Measurements from ENCODE around the gene MAP4K4.

The MAP4K4 gene

DNA sequence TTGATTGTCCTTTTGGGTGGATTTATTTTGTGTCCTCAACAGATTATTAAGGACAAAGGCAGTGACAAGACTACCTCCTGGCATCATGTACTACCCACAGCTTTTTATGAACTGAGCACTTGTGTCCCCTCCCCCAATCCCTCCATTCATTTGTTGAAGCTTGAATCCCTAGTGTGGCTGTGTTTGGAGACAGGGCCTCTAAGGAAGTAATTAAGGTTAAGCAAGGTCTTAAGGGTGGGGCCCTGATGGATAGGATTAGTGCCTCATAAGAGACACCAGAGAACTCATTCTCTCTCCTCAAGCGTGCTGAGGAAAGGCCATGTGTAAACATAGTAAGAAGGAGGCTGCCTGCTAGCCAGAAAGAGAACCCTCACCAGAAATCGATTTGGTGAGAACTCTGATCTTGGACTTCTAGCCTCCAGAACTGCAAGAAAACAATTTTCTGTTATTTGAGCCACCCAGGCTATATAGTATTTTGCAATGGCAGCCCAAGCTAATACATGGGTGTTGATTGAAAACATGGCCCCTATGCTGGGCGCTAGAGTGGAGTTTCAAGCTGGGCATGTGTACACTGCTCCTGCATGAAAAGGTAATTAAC is 3.4 kb upstream of the MAP4K4 start:
- DNase-seq = no peak

DNA sequence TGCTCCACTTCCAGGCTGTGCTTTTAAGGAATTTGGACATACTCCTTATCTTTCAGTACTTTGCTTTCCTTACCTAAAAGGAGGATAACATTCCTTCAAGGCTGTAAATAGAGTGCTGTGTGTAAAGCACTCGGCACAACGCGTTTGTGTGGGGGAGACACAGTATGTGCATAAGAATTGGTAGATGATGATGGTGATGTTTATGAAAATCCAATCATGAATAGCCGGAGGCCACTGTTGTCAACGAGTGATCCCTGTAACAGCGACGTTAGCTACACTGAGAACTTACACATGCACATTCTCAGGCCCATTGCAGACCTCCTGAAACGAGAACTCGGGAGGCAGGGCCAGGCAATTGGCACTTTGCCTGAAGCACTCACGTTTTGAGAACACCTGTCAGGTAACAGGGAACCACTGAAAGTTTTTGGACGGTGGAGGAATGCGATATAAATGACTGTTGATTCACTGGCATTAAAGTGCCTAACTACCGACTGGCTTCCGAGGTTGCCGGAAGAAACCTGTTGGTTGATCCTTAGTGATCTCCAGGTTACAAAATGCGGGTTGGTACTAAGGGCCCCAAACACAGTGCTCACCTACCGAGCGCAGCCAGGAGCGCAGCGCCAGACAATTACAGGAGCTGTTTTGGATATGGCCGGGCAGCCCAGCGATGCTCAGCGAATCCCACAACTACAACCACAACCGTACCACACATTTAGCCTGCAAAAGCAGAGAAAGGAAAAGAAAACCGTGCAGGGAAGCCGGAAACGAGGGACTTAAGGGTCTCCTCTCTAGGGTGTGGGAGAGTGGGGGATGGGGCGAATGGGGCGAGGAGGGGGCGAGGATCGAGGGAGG is 1.0 kb upstream of the MAP4K4 start:
- no peak for DNase-seq

DNA sequence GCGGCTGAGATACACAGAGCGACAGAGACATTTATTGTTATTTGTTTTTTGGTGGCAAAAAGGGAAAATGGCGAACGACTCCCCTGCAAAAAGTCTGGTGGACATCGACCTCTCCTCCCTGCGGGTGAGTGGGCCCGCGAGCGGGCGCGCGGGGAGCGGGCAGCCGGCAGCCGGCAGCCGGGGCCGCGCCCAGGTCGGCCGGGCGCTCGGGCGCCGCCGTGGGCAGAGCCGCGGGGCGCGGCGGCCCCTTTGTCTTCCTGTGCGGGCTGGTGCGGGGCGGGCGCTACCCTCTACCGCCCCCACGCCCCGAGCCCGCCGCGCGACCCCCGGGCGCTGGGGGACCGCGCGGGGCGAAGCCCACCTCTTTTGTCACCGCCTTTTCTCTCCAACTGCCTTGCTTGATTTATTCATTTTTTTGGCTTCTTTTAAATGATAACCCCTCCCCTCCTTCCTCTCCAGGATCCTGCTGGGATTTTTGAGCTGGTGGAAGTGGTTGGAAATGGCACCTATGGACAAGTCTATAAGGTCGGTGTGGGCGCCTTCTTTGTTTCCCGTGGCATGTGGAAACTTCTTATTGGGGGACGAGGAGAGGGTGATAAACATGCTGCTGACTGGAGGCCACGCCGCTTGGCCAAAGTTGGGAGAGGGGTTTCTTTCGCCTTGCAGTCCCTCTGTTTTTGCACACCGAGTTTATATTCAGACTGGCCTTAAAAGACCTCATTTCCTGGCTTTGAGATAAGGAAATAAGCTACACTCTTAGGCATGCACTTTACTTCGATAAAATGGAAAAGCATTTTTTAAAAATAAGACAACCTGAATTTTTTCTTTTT is 722 bp downstream of the MAP4K4 start:
- no peak for DNase-seq

DNA sequence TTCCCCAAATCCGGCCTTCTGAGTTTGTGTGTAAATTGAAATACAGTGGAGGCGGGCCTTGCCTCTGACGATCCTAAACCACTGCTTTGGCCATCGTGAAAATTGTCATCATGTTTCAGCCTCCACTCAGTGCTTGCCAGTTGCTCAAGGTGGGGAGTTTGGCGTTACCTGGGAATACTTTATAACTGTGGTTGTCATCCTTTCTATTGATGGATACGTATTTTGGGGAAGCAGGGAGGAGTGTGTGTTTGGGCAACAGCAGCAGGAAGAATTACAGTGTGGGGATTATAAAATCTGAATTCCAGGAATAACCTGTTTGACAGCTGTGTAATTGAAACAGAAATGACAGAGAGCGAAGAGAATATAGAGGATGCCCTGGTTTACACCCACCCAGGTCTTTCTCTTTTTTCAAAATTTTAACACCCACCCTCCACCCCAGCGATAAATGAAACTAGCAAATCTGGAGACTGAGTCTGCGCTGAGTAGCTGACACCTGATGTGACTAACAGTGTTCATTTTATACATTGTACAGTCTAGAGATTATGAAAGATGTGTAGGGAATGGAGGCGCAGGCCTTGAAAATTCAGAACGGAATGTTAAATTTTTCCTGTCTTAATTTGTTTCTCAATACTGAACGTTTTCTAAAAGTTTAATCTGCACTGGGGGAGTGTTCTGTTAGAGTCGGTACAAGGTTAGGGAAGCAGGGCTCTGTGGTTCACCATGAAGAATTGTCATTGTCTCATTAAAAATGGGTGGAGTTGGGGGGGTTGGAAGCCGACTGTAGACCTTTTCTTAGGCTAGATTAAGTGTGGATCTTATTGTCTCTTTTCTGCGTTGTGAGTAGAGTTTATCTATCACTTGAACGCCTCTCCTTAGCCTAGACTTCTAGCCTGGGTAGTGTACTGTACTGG is 1.6 kb downstream of the MAP4K4 start:
- no peak for DNase-seq

DNA sequence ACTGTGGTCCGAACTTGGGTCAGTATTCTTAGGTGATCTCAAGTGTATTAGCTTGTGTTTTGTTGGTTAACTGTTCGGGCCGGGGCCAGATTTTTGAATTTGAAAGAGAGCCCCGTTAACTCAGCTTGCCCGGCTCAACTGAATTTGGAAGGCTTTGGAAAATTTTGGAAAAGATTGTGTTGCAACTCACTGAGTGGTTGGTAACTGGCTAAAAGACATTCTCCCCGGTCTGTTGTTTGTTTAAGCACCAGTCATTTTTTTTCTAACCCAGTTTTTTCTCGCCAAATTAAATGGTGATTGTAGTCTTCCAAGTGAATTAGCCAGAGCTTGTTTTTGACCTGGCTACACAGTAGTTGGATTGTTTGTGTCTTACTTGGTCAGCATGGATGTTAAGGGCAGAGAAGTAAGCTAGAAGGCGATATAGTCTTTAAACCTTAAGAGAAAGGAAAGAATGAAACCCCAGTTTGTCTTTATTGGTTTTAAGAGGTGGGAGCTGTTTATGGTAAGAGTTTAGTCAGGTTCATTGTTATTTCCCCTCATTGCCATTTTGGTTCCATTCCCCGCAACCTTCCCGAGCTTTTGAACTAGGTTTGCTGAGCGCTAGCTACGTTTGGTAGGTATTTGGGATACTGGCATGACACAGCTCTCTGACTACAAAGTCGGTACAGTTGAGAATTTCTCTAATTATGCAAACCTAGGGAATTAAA is 2.4 kb downstream of the MAP4K4 start:
- DNase-seq = no peak

DNA sequence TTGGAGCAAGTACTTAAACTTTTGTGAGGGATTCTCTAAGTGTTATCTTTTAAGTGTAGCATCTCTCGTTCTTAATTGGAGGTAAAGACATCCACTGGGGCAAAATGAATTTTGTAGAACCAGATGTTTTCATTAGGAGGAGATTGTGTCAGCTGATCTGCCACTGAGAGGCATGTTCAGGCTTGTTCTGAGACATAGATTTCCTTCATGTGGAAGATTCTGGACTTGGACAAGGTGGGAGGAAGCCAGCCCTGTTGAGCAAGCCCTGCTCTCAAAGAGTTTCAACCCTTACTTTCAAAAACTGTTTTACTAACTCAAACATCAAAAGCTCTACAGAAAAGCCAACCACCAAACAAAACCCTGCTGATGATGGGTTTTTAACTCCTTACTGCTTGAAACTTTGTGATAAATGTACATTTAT is 6.5 kb downstream of the MAP4K4 start:
- DNase-seq = no peak

DNA sequence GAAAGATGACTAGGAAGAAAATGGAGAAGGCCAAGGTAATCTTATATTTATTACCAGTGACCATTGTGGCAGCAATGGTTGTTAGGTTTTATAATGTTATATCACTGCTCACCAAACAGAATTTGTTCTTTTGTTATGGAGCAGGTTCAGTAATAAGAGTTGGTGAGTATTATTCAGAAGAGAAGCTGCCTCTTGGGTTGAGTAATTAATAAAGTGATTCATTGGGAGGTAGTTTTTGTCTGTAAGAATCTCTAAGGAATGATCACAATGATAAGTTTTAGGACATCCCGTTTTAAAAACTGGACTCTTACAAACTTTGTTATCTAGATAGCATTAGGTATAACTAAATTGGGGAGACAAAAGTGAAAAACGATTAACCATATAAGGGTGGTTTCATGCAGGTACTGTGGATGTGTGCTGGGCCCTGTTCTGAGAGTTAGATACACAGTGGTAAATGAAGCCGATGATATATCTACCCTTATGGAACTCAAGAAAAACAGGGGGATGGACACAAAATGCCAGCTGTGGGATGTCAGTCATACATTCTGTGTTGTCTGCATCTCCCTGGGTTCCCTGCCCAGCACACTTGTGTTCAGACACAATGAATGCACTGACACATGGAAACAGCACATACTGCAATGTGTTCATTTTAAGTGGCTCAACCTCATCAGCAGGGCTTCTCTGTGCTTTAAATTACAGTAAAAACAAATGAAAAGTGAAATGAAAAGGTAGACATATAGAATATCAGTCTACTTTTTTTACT is 7.5 kb downstream of the MAP4K4 start:
- DNase-seq = no peak

- DNase-seq = no peak
Observed at GRCh38 chr2:101706121-101706818, 8.8 kb downstream of the MAP4K4 start.

GRCh38 chr2:101706819-101707177 is 9.3 kb downstream of the MAP4K4 start:
- DNase-seq = no peak

- no peak for DNase-seq
Observed at GRCh38 chr2:101710036-101710435, 12.5 kb downstream of the MAP4K4 start.

GRCh38 chr2:101710471-101711318 is 13.2 kb downstream of the MAP4K4 start:
- DNase-seq = no peak

- DNase-seq = no peak
Observed at GRCh38 chr2:101714118-101714517, 16.6 kb downstream of the MAP4K4 start.

- DNase-seq = no peak
Observed at GRCh38 chr2:101717071-101717845, 19.8 kb downstream of the MAP4K4 start.

DNA sequence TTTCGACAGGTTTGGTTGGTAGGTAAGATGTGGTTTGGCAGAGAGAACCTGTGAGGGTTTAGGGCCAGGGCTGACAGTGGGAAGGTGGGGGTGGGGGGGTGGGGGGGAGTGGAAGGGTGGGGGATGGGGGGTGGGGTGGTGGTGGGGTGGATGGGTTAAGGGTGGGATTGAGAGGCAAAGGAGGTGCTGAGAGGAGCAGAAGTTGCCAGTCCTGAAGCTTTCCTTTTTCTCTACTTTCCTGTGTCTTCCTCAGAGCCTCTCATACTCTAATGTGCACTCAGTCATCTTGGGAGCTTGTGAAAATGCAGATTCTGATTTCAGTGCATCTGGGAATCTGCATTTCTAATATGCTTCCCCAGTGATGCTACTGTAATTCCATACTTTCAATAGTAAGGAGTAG is 21.0 kb downstream of the MAP4K4 start:
- no peak for DNase-seq

DNA sequence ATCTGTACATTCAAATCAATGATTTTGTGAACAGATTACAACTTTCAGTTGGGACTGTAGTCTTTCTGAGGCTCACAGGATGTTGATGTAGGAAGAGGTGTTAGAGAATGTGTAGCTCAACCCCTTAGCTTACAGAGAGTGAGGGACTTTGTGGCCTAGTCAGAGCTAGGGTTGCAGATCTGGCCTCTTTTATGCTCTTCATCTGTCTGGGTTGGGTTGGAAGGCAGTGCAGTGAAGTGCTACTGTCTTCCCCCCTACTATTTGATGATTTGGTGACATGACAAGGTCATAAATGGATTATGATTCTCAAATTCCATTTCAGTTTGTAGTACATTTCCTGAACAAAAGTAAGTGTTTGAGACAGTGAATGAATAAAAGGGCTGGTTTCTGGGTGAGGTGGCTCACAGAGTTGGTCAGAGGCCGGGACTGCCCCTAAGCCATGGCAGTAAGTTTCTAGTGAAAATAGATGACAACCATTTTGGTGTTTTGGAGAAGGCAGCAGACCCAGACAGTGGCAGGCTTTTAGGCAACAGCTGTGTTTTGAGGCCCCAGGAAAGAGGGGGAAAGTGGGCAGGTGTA is 21.6 kb downstream of the MAP4K4 start:
- DNase-seq = no peak

DNA sequence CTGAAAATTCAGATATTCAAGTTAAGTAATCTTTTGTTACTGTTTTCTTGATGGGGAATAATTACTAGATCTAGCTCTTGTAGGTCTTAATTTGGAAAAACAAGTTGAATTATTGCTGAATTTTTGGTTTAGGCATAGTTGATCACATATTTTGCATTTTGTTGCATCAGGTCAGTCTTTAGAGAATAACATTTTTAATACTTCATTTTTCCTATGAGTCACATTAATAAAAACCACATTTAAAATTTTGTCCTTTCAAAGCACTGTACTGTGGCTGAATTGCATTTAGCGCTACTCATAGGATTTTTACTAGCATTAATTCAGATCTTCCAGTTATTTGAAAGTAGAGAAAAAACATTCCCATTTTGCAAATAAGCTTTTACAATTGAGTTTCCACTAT is 23.2 kb downstream of the MAP4K4 start:
- no peak for DNase-seq

- DNase-seq = no peak
Observed at GRCh38 chr2:101722864-101723263, 25.4 kb downstream of the MAP4K4 start.

- DNase-seq = no peak
Observed at GRCh38 chr2:101723371-101724124, 26.0 kb downstream of the MAP4K4 start.
